Measurements from ENCODE around the gene FZD2.
"Not testable (repeated sequence)": the region's sequence is repeated elsewhere in the genome, so short reads cannot be mapped to it uniquely, and the experiment has no call there.

The FZD2 gene

GRCh38 chr17:44561237-44561623 is 3.9 kb downstream of the FZD2 start:
- 0 to 21% methylated on average over 1 to 2 of the region's 3 CpGs for WGBS, 2 experiments (ENCODE audit: insufficient coverage in 2 of 2)
- peaks cover 5% of the 10 kb centered on the region for H3K36me3 ChIP-seq (ENCODE audit: control insufficient read depth, insufficient read depth, low read length)
- H3K4me3 ChIP-seq (ENCODE audit: extremely low read depth, insufficient read depth, low read length, poor library complexity, severe bottlenecking): peak overlapping the region; percentile 63
- peaks cover 8% of the 10 kb centered on the region for H3K4me1 ChIP-seq (ENCODE audit: control insufficient read depth, insufficient read depth, low read length, poor library complexity, severe bottlenecking)
- H3K9me3 ChIP-seq (ENCODE audit: control insufficient read depth, low read length): peaks cover 8% of the 10 kb centered on the region
- no peak overlapping the region for H3K27ac ChIP-seq (ENCODE audit: low read depth, low read length, severe bottlenecking)

- H3K4me1 ChIP-seq (ENCODE audit: control insufficient read depth, insufficient read depth, low read length, poor library complexity, severe bottlenecking): peaks cover 8% of the 10 kb centered on the region
- peaks cover 5% of the 10 kb centered on the region for H3K36me3 ChIP-seq (ENCODE audit: control insufficient read depth, insufficient read depth, low read length)
- WGBS, 2 experiments (ENCODE audit: insufficient coverage in 2 of 2): 56 to 82% methylated on average over 2 to 3 of the region's 7 CpGs
- no peak overlapping the region for H3K4me3 ChIP-seq (ENCODE audit: extremely low read depth, insufficient read depth, low read length, poor library complexity, severe bottlenecking)
- H3K27ac ChIP-seq (ENCODE audit: low read depth, low read length, severe bottlenecking): no peak overlapping the region
- peaks cover 8% of the 10 kb centered on the region for H3K9me3 ChIP-seq (ENCODE audit: control insufficient read depth, low read length)
Measured at GRCh38 chr17:44564429-44564828, 7.1 kb downstream of the FZD2 start.

GRCh38 chr17:44565866-44566443 is 8.7 kb downstream of the FZD2 start:
- Histone ChIP-seq H3K36me3 (ENCODE audit: control insufficient read depth, insufficient read depth, low read length) (peaks cover 5% of the 10 kb centered on the region), H3K9me3 (ENCODE audit: control insufficient read depth, low read length) (peaks cover 8% of the 10 kb centered on the region), H3K4me1 (ENCODE audit: control insufficient read depth, insufficient read depth, low read length, poor library complexity, severe bottlenecking) (peaks cover 8% of the 10 kb centered on the region), H3K4me3 (ENCODE audit: extremely low read depth, insufficient read depth, low read length, poor library complexity, severe bottlenecking) (no peak overlapping the region), H3K27ac (ENCODE audit: low read depth, low read length, severe bottlenecking) (no peak overlapping the region)
- 86 to 87% methylated on average over 6 to 13 of the region's 14 CpGs for WGBS, 2 experiments (ENCODE audit: insufficient coverage in 2 of 2)

GRCh38 chr17:44568311-44568944 is 11.1 kb downstream of the FZD2 start:
- WGBS, 2 experiments (ENCODE audit: insufficient coverage in 2 of 2): 96% methylated on average over 12 to 17 of the region's 23 CpGs

GRCh38 chr17:44568945-44569858 is 11.9 kb downstream of the FZD2 start:
- peaks cover 8% of the 10 kb centered on the region for H3K9me3 ChIP-seq (ENCODE audit: control insufficient read depth, low read length)
- H3K4me3 ChIP-seq (ENCODE audit: extremely low read depth, insufficient read depth, low read length, poor library complexity, severe bottlenecking): no peak overlapping the region
- WGBS, 2 experiments (ENCODE audit: insufficient coverage in 2 of 2): 67 to 72% methylated on average over 18 to 21 of the region's 26 CpGs
- H3K27ac ChIP-seq (ENCODE audit: low read depth, low read length, severe bottlenecking): peak overlapping the region; percentile 59
- H3K36me3 ChIP-seq (ENCODE audit: control insufficient read depth, insufficient read depth, low read length): no peaks in the 10 kb centered on the region
- no peaks in the 10 kb centered on the region for H3K4me1 ChIP-seq (ENCODE audit: control insufficient read depth, insufficient read depth, low read length, poor library complexity, severe bottlenecking)

More at GRCh38 chr17:44568311-44568944, 11.1 kb downstream of the FZD2 start:
- H3K9me3 ChIP-seq (ENCODE audit: control insufficient read depth, low read length); H3K4me1 ChIP-seq (ENCODE audit: control insufficient read depth, insufficient read depth, low read length, poor library complexity, severe bottlenecking); H3K4me3 ChIP-seq (ENCODE audit: extremely low read depth, insufficient read depth, low read length, poor library complexity, severe bottlenecking); H3K36me3 ChIP-seq (ENCODE audit: control insufficient read depth, insufficient read depth, low read length); H3K27ac ChIP-seq (ENCODE audit: low read depth, low read length, severe bottlenecking): not testable (repeated sequence)

GRCh38 chr17:44572801-44573200 is 15.5 kb downstream of the FZD2 start:
- 83 to 100% methylated on average over 1 of the region's 2 CpGs for WGBS, 2 experiments (ENCODE audit: insufficient coverage in 2 of 2)
- Histone ChIP-seq H3K4me3 (ENCODE audit: extremely low read depth, insufficient read depth, low read length, poor library complexity, severe bottlenecking) (no peak overlapping the region), H3K4me1 (ENCODE audit: control insufficient read depth, insufficient read depth, low read length, poor library complexity, severe bottlenecking) (peaks cover 2% of the 10 kb centered on the region), H3K27ac (ENCODE audit: low read depth, low read length, severe bottlenecking) (no peak overlapping the region), H3K36me3 (ENCODE audit: control insufficient read depth, insufficient read depth, low read length) (no peaks in the 10 kb centered on the region), H3K9me3 (ENCODE audit: control insufficient read depth, low read length) (no peaks in the 10 kb centered on the region)

- H3K36me3 ChIP-seq (ENCODE audit: control insufficient read depth, insufficient read depth, low read length): no peaks in the 10 kb centered on the region
- 88% methylated on average over 1 of the region's 2 CpGs; no CpG with 5 or more reads in 1 of the 2 experiments for WGBS, 2 experiments (ENCODE audit: insufficient coverage in 2 of 2)
- peaks cover 8% of the 10 kb centered on the region for H3K4me1 ChIP-seq (ENCODE audit: control insufficient read depth, insufficient read depth, low read length, poor library complexity, severe bottlenecking)
- H3K4me3 ChIP-seq (ENCODE audit: extremely low read depth, insufficient read depth, low read length, poor library complexity, severe bottlenecking): no peak overlapping the region
- H3K27ac ChIP-seq (ENCODE audit: low read depth, low read length, severe bottlenecking): no peak overlapping the region
- no peaks in the 10 kb centered on the region for H3K9me3 ChIP-seq (ENCODE audit: control insufficient read depth, low read length)
Measured at GRCh38 chr17:44575403-44575802, 18.1 kb downstream of the FZD2 start.

- no peaks in the 10 kb centered on the region for H3K9me3 ChIP-seq (ENCODE audit: control insufficient read depth, low read length)
- no peak overlapping the region for H3K4me3 ChIP-seq (ENCODE audit: extremely low read depth, insufficient read depth, low read length, poor library complexity, severe bottlenecking)
- peaks cover 12% of the 10 kb centered on the region for H3K4me1 ChIP-seq (ENCODE audit: control insufficient read depth, insufficient read depth, low read length, poor library complexity, severe bottlenecking)
- H3K36me3 ChIP-seq (ENCODE audit: control insufficient read depth, insufficient read depth, low read length): no peaks in the 10 kb centered on the region
- 33 to 100% methylated on average over 1 to 2 of the region's 4 CpGs for WGBS, 2 experiments (ENCODE audit: insufficient coverage in 2 of 2)
- H3K27ac ChIP-seq (ENCODE audit: low read depth, low read length, severe bottlenecking): no peak overlapping the region
Measured at GRCh38 chr17:44578947-44579346, 21.7 kb downstream of the FZD2 start.

GRCh38 chr17:44581868-44582267 is 24.6 kb downstream of the FZD2 start:
- H3K4me3 ChIP-seq (ENCODE audit: extremely low read depth, insufficient read depth, low read length, poor library complexity, severe bottlenecking): no peak overlapping the region
- H3K27ac ChIP-seq (ENCODE audit: low read depth, low read length, severe bottlenecking): no peak overlapping the region
- peaks cover 28% of the 10 kb centered on the region for H3K4me1 ChIP-seq (ENCODE audit: control insufficient read depth, insufficient read depth, low read length, poor library complexity, severe bottlenecking)
- H3K9me3 ChIP-seq (ENCODE audit: control insufficient read depth, low read length): no peaks in the 10 kb centered on the region
- no peaks in the 10 kb centered on the region for H3K36me3 ChIP-seq (ENCODE audit: control insufficient read depth, insufficient read depth, low read length)
- 91 to 94% methylated on average over 7 to 11 of the region's 11 CpGs for WGBS, 2 experiments (ENCODE audit: insufficient coverage in 2 of 2)

- no peaks in the 10 kb centered on the region for H3K36me3 ChIP-seq (ENCODE audit: control insufficient read depth, insufficient read depth, low read length)
- 72 to 83% methylated on average over 11 to 12 of the region's 13 CpGs for WGBS, 2 experiments (ENCODE audit: insufficient coverage in 2 of 2)
- peak overlapping the region; percentile 81 for H3K27ac ChIP-seq (ENCODE audit: low read depth, low read length, severe bottlenecking)
- no peaks in the 10 kb centered on the region for H3K9me3 ChIP-seq (ENCODE audit: control insufficient read depth, low read length)
- H3K4me1 ChIP-seq (ENCODE audit: control insufficient read depth, insufficient read depth, low read length, poor library complexity, severe bottlenecking): peaks cover 37% of the 10 kb centered on the region
- no peak overlapping the region for H3K4me3 ChIP-seq (ENCODE audit: extremely low read depth, insufficient read depth, low read length, poor library complexity, severe bottlenecking)
Measured at GRCh38 chr17:44584443-44584842, 27.2 kb downstream of the FZD2 start.

Data from mesodermal cell (in vitro differentiated cells).